ENCODE results near the gene RPIA. TPM values are rescaled to one million over a fixed set of nuclear protein-coding genes. Genes with fewer than 3 reads are reported as not detected.

The RPIA gene
- total RNA-seq, 1 donor from 2014 or later, result 30.8 TPM

DNA sequence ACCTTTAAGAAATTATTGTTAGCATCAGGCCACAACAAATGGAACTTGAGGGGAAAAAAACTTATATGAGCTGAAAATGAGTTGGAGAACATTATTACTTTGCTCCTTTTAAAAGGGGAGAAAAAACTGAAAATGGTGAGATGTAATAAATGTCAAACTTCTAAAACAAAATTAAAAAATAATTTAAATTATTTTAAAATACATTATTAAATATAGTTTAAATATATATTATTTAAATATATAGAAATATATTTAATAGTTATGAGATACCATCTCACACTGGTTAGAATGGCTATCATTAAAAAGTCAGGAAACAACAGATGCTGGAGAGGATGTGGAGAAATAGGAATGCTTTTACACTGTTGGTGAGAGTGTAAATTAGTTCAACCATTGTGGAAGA is 28.9 kb downstream of the RPIA start:
- Mint-ChIP-seq H3K9me3 (peaks cover 16% of the 10 kb centered on the region), H3K27me3 (ENCODE audit: low read depth) (no peaks in the 10 kb centered on the region), H3K4me1 (no peaks in the 10 kb centered on the region), H3K36me3 (ENCODE audit: low read depth) (peaks cover 54% of the 10 kb centered on the region), H3K27ac (ENCODE audit: unreplicated experiment) (no peak overlapping the region), H3K4me3 (no peak overlapping the region)
- no peak for TF ChIP-seq CTCF (conservative IDR thresholded peaks at IDR 0.05)
- DNase-seq (ENCODE audit: low read depth, low spot score), result no peak

GRCh38 chr2:88721268-88721667 is 29.8 kb downstream of the RPIA start:
- no peak for TF ChIP-seq CTCF (conservative IDR thresholded peaks at IDR 0.05)
- no peak for DNase-seq (ENCODE audit: low read depth, low spot score)
- H3K4me1 Mint-ChIP-seq, result no peaks in the 10 kb centered on the region
- peaks cover 17% of the 10 kb centered on the region for H3K9me3 Mint-ChIP-seq
- H3K27ac Mint-ChIP-seq (ENCODE audit: unreplicated experiment), result no peak overlapping the region
- H3K4me3 Mint-ChIP-seq, result no peak overlapping the region
- H3K36me3 Mint-ChIP-seq (ENCODE audit: low read depth), result peaks cover 51% of the 10 kb centered on the region
- H3K27me3 Mint-ChIP-seq (ENCODE audit: low read depth), result no peaks in the 10 kb centered on the region

DNA sequence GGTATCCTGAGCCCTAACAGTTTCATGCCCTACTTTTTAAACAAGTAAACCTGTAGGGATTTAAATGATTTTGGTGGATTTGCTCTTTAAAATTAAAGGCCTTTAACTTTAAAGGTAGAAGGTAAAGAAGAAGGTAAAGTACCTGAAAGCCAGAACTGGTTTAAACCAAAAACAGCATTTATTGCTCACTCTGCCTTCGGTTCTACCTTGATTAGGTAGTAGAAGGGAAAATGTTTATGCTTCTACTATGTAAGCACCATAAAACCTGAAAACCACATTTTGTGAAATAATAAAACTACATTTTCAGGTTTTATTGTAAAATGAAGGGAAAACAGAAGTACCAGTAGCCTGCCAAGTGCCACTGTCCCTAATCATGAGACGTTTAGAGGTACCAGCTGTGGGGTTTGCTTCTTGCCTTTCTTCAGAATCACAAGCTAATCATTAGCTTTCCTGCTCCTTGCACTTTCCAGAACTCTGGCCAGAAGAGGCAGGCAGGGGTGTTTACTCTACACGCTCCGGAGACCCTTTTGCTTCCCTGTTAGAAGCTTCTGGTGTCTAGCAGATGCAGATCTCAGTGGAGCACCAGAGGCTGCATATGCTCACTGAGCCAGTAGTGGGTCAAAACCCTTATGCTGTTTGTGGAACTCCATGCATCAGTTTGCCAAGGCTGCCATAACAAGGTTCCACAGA is 33.3 kb downstream of the RPIA start:
- H3K9me3 Mint-ChIP-seq, result peaks cover 9% of the 10 kb centered on the region
- H3K4me1 Mint-ChIP-seq, result no peaks in the 10 kb centered on the region
- peaks cover 45% of the 10 kb centered on the region for H3K36me3 Mint-ChIP-seq (ENCODE audit: low read depth)
- H3K4me3 Mint-ChIP-seq, result no peak overlapping the region
- no peaks in the 10 kb centered on the region for H3K27me3 Mint-ChIP-seq (ENCODE audit: low read depth)
- no peak for DNase-seq (ENCODE audit: low read depth, low spot score)
- no peak overlapping the region for H3K27ac Mint-ChIP-seq (ENCODE audit: unreplicated experiment)
- TF ChIP-seq CTCF (conservative IDR thresholded peaks at IDR 0.05), result no peak

DNA sequence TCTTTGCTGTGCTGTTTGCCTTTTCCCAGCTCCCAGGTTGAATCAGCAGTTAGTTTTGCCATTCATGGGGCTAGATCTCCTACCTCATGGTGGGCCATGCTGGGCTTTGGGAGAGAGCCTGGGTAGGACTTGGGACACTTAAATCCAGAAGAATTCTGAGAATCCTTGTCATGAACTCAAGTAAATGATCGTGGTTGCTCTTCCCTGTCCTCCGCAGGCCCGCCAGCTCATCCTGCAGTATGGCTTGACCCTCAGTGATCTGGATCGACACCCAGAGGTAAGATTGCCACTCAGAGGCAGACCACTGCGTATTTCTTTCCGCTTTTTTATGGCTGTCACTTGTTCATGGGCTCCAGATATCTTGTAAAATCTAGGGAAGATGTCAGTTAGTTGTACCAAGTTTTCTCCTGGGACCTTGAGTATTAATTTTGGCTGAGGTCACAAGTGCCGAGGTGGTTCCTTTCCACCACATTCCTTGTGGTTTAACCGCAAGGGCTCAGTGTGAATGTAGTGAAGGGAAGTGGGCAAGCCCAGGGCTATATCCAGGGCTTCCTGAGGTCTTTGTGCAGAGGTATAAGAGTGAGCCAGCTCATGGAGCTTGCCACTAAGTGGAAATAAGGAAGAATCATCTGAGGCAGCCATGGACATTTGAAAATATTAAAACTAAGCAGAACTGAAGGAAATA is 37.7 kb downstream of the RPIA start:
- no peak for DNase-seq (ENCODE audit: low read depth, low spot score)
- no peaks in the 10 kb centered on the region for H3K4me1 Mint-ChIP-seq
- H3K4me3 Mint-ChIP-seq, result no peak overlapping the region
- TF ChIP-seq CTCF (conservative IDR thresholded peaks at IDR 0.05), result no peak
- no peaks in the 10 kb centered on the region for H3K27me3 Mint-ChIP-seq (ENCODE audit: low read depth)
- H3K9me3 Mint-ChIP-seq, result peaks cover 7% of the 10 kb centered on the region
- H3K27ac Mint-ChIP-seq (ENCODE audit: unreplicated experiment), result no peak overlapping the region
- peaks cover 29% of the 10 kb centered on the region for H3K36me3 Mint-ChIP-seq (ENCODE audit: low read depth)

DNA sequence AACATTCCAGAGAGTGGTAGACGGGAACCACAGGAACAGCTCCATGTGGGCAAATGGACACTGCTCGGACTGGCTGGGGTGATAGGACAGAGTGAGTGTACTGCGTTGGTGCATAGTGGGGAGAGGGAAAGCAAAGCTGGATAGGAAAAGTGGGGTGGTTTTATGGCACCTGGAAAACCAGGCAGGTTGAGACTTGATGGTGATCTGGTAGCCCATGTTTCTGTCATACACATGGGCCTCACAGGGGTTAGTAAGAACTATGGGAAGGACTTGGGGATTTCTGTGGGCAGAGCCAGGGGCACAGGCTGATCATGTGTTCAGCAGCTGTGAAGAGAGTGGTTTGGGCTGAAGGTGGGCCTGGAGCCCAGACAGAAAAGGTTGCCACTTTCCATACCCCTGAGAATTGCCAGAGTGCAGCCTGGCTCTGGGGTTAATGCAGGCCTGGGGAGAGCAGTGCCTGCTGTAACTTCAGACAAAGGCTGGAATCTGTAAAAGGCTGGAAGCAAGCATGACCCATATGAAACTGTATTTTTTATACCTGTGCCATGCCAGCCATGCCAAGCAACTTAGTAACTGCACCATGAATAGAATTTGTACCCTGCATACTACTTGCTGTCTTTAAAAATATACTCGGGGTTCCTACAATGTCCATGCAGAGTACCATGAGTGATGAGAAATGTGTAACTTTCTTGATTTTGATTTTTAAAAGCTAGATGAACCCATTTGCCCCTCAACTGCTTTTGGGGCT is 41.9 kb downstream of the RPIA start:
- Mint-ChIP-seq H3K36me3 (ENCODE audit: low read depth) (peaks cover 19% of the 10 kb centered on the region), H3K4me3 (no peak overlapping the region), H3K27ac (ENCODE audit: unreplicated experiment) (peak overlapping the region; percentile 78), H3K4me1 (peaks cover 13% of the 10 kb centered on the region), H3K27me3 (ENCODE audit: low read depth) (no peaks in the 10 kb centered on the region), H3K9me3 (no peaks in the 10 kb centered on the region)
- TF ChIP-seq CTCF (conservative IDR thresholded peaks at IDR 0.05), result no peak
- no peak for DNase-seq (ENCODE audit: low read depth, low spot score)
